Measurements from ENCODE around the gene MYO1C.

DNA sequence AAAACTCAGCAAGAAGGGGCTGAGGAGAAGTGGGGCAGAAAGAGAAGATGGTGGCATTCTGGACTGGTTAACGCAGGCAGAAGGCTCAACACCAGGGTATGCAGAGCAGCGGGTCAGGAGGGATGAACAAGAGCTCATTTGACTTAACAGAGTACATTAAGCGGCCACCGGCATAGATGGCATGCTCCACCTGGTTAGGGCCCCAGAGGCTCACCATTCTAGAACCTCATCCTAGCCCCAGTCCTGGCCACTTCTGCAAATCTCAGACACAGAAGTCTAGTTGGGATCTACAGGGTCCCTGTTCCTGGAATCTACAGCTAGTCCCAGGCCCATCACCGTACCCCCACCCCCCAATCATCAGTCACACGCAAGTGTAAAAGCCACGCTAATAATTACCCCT lies 1.7 kb upstream of the MYO1C start:
- TF ChIP-seq, protein P1, sequence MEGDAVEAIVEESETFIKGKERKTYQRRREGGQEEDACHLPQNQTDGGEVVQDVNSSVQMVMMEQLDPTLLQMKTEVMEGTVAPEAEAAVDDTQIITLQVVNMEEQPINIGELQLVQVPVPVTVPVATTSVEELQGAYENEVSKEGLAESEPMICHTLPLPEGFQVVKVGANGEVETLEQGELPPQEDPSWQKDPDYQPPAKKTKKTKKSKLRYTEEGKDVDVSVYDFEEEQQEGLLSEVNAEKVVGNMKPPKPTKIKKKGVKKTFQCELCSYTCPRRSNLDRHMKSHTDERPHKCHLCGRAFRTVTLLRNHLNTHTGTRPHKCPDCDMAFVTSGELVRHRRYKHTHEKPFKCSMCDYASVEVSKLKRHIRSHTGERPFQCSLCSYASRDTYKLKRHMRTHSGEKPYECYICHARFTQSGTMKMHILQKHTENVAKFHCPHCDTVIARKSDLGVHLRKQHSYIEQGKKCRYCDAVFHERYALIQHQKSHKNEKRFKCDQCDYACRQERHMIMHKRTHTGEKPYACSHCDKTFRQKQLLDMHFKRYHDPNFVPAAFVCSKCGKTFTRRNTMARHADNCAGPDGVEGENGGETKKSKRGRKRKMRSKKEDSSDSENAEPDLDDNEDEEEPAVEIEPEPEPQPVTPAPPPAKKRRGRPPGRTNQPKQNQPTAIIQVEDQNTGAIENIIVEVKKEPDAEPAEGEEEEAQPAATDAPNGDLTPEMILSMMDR (IDR thresholded peaks at IDR 0.05): no peak
- TF ChIP-seq CBFB (CRISPR knock-in tag; IDR thresholded peaks at IDR 0.05; ENCODE audit: low read depth): no peak
- TF ChIP-seq, protein P2, sequence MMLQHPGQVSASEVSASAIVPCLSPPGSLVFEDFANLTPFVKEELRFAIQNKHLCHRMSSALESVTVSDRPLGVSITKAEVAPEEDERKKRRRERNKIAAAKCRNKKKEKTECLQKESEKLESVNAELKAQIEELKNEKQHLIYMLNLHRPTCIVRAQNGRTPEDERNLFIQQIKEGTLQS (CRISPR knock-in tag; conservative IDR thresholded peaks at IDR 0.05): no peak
- no peak for TF ChIP-seq CREB1 (CRISPR knock-in tag; IDR thresholded peaks at IDR 0.05)
- TF ChIP-seq KAT7 (CRISPR knock-in tag; IDR thresholded peaks at IDR 0.05; ENCODE audit: borderline replicate concordance): no peak
- TF ChIP-seq, protein P3, sequence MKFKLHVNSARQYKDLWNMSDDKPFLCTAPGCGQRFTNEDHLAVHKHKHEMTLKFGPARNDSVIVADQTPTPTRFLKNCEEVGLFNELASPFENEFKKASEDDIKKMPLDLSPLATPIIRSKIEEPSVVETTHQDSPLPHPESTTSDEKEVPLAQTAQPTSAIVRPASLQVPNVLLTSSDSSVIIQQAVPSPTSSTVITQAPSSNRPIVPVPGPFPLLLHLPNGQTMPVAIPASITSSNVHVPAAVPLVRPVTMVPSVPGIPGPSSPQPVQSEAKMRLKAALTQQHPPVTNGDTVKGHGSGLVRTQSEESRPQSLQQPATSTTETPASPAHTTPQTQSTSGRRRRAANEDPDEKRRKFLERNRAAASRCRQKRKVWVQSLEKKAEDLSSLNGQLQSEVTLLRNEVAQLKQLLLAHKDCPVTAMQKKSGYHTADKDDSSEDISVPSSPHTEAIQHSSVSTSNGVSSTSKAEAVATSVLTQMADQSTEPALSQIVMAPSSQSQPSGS (CRISPR knock-in tag; IDR thresholded peaks at IDR 0.05; ENCODE audit: borderline replicate concordance, low read depth): no peak
- TF ChIP-seq TEAD4 (CRISPR knock-in tag; IDR thresholded peaks at IDR 0.05): no peak
- TF ChIP-seq, protein P4, sequence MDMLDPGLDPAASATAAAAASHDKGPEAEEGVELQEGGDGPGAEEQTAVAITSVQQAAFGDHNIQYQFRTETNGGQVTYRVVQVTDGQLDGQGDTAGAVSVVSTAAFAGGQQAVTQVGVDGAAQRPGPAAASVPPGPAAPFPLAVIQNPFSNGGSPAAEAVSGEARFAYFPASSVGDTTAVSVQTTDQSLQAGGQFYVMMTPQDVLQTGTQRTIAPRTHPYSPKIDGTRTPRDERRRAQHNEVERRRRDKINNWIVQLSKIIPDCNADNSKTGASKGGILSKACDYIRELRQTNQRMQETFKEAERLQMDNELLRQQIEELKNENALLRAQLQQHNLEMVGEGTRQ (CRISPR knock-in tag; IDR thresholded peaks at IDR 0.05): no peak
- TF ChIP-seq NFE2L1 (CRISPR knock-in tag; IDR thresholded peaks at IDR 0.05): no peak
- TF ChIP-seq, protein P5, sequence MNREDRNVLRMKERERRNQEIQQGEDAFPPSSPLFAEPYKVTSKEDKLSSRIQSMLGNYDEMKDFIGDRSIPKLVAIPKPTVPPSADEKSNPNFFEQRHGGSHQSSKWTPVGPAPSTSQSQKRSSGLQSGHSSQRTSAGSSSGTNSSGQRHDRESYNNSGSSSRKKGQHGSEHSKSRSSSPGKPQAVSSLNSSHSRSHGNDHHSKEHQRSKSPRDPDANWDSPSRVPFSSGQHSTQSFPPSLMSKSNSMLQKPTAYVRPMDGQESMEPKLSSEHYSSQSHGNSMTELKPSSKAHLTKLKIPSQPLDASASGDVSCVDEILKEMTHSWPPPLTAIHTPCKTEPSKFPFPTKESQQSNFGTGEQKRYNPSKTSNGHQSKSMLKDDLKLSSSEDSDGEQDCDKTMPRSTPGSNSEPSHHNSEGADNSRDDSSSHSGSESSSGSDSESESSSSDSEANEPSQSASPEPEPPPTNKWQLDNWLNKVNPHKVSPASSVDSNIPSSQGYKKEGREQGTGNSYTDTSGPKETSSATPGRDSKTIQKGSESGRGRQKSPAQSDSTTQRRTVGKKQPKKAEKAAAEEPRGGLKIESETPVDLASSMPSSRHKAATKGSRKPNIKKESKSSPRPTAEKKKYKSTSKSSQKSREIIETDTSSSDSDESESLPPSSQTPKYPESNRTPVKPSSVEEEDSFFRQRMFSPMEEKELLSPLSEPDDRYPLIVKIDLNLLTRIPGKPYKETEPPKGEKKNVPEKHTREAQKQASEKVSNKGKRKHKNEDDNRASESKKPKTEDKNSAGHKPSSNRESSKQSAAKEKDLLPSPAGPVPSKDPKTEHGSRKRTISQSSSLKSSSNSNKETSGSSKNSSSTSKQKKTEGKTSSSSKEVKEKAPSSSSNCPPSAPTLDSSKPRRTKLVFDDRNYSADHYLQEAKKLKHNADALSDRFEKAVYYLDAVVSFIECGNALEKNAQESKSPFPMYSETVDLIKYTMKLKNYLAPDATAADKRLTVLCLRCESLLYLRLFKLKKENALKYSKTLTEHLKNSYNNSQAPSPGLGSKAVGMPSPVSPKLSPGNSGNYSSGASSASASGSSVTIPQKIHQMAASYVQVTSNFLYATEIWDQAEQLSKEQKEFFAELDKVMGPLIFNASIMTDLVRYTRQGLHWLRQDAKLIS (CRISPR knock-in tag; IDR thresholded peaks at IDR 0.05; ENCODE audit: borderline replicate concordance): no peak
- no peak for TF ChIP-seq FOXK1 (CRISPR knock-in tag; IDR thresholded peaks at IDR 0.05)

Measured in WTC11 (cell line).